Aorta (tissue), 5 donors: ENCODE results near the gene VANGL2. TPM values are rescaled to one million over a fixed set of nuclear protein-coding genes. Genes with fewer than 3 reads are reported as not detected.

Source experiments
- ATAC-seq: fragments of 200-7000 bp; cut with Tn5 transposase; one replicate; pipeline ENCODE4 v1.9.1; 2022; ENCODE audit warnings: moderate library complexity; ENCODE audit not compliant: low FRiP score
- DNase-seq, 2 donors: peaks; one replicate each; pipeline ENCODE4 v3.0.0-alpha.2; 2020
- H3K27ac ChIP-seq, 2 donors: one replicate each; pipeline ENCODE4 v1.5.1; 2013; ENCODE audit warnings: low read length in 2 of 2, mild to moderate bottlenecking in 2 of 2, moderate library complexity in 2 of 2, control low read depth in 1 of 2, inconsistent platforms in 1 of 2, low read depth in 1 of 2
- H3K27me3 ChIP-seq, 2 donors: one replicate each; pipeline ENCODE4 v1.6.1; 2013; ENCODE audit warnings: control low read depth in 1 of 2, low read length in 1 of 2, mild to moderate bottlenecking in 1 of 2, moderate library complexity in 1 of 2; ENCODE audit not compliant: insufficient read depth in 2 of 2, control insufficient read depth in 1 of 2
- H3K36me3 ChIP-seq, 2 donors: one replicate each; pipeline ENCODE4 v1.6.1; 2013; ENCODE audit warnings: control low read depth in 1 of 2, low read length in 1 of 2, mild to moderate bottlenecking in 1 of 2; ENCODE audit not compliant: insufficient read depth in 2 of 2, control insufficient read depth in 1 of 2
- H3K4me1 ChIP-seq, 2 donors: one replicate each; pipeline ENCODE4 v1.6.1; 2013; ENCODE audit warnings: low read length in 2 of 2, control low read depth in 1 of 2, mild to moderate bottlenecking in 1 of 2, moderate library complexity in 1 of 2; ENCODE audit not compliant: insufficient read depth in 2 of 2, control insufficient read depth in 1 of 2
- H3K4me3 ChIP-seq, 2 donors: one replicate each; pipeline ENCODE4 v1.5.1; 2013; ENCODE audit warnings: low read length in 2 of 2, control low read depth in 1 of 2, mild to moderate bottlenecking in 1 of 2
- H3K9me3 ChIP-seq: one replicate; pipeline ENCODE4 v1.6.1; 2013; ENCODE audit warnings: mild to moderate bottlenecking, low read length; ENCODE audit not compliant: control insufficient read depth
- WGBS, 2 donors: extraction: QIAGEN DNeasy Blood & Tissue Kit; methylation state at CpG; one replicate each; pipeline ENCODE4 v1.1.7; 2013; 5-methylcytosine and 5-hydroxymethylcytosine counted together
- intact Hi-C, 2 donors: fragments of 100-400 bp; cut with DNase I; formaldehyde crosslinking; loops; one replicate each; pipeline versions ENCODE4 v1.14.2 to v1.15.0; 2022
- polyA plus RNA-seq, 2 donors: library from polyadenylated mRNA; stranded (reverse); fragments of 200-250 nt; gene quantifications; one replicate each; pipeline ENCODE4 v1.2.3, GENCODE V29; 2013
- total RNA-seq, 2 donors: library from RNA; stranded (reverse); fragmentation: NEBNext Ultra II Directional; extraction: Animal tissue kit (Norgen Biotek cat#: 25700); gene quantifications; one replicate each; pipeline ENCODE4 v1.2.1, GENCODE V29; 2021
- donor health status: healthy with polysubstance abuse.
- donor health status: Bipolar disorder and iron deficiency.
- donor health status: DM: no; HTN: no; CAD: no.
- donor health status: DM: no; HTN: no; CAD: no.
- donor health status: DM: yes; HTN: yes; CAD: no.

The VANGL2 gene
- total and polyA plus RNA-seq, 4 donors, result 0.26 to 4.4 (median 0.92) TPM

DNA sequence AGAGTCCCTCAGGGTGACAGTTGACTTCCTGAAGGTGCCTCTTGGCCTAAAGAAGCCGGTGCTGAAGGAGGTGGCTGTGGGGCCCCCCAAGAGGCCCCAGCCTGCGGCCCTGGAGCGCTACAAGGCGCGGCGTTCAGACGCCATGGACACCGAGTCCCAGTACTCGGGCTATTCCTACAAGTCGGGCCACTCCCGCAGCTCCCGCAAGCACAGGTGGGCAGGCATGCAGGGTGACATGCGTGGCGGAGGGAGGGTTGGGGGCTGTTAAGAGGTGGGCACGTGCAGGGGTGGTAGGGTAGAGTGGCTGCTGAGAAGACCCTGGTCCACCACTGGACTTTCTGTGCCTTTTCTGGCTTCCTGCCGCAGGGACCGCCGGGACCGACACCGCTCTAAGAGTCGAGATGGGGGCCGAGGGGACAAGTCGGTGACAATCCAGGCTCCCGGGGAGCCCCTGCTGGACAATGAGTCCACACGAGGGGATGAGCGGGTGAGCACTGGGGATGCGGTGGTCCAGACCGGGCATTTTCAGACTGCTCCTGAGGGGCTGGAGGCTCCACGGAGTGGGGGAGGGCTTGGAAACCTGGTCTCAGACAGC lies 15.4 kb downstream of the VANGL2 start:
- no peaks in the 10 kb centered on the region for H3K36me3 ChIP-seq
- DNase-seq, result no peak
- no peak for ATAC-seq
- H3K4me1 ChIP-seq, result no peaks in the 10 kb centered on the region
- H3K27ac ChIP-seq, result no peak overlapping the region
- intact Hi-C loops, result no loop called here
- 91% methylated on average over 29 of the region's 29 CpGs for WGBS, 2 donors
- no peaks in the 10 kb centered on the region for H3K9me3 ChIP-seq
- H3K4me3 ChIP-seq, result no peak overlapping the region
- no peaks in the 10 kb centered on the region for H3K27me3 ChIP-seq

DNA sequence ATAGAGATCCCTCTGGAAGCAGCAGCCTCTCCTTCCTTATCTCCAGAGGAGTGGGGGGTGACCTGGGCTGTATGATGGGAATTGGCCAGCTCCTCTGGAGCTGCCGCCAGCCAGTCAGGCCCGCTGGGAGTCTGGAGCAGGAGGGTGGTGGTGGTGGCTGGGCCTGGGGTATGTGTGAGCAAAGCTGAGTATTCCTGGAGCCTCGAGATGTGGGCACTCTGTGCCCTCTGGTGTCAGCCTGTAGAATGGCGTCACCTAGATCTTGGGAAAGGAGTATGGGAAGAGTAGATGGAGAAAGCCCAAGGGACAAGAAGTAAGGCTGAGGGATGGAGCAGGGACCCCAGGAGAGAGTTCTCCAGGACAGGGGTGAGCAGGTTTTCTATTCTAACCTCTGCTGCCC lies 16.0 kb downstream of the VANGL2 start:
- intact Hi-C loops, result no loop called here
- WGBS, 2 donors, result 32 to 38% methylated on average over 4 of the region's 4 CpGs
- no peak for DNase-seq
- no peaks in the 10 kb centered on the region for H3K27me3 ChIP-seq
- no peaks in the 10 kb centered on the region for H3K4me1 ChIP-seq
- H3K9me3 ChIP-seq, result no peaks in the 10 kb centered on the region
- ATAC-seq, result no peak
- no peak overlapping the region for H3K4me3 ChIP-seq
- no peaks in the 10 kb centered on the region for H3K36me3 ChIP-seq
- no peak overlapping the region for H3K27ac ChIP-seq

DNA sequence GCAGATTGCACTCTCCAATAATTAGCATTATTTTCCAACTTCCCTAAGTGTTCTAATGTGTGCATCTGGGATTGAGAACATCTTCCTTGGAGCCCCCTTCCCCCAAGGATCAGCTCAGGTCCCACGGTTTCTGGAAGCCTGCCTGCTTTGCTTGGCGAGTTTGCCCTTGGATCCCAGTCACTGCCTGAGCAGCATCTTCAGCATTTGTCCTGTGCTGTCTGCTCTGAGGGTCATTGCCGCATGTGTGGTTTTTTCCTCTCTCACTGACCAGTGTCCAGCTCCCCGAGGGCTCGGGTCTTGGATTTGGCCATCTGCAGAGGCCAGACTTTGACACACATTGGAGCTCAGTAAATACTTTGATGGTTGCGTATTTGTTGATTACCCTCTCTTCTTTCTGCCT lies 18.1 kb downstream of the VANGL2 start:
- Histone ChIP-seq H3K4me3 (no peak overlapping the region), H3K9me3 (no peaks in the 10 kb centered on the region), H3K27ac (no peak overlapping the region), H3K27me3 (no peaks in the 10 kb centered on the region), H3K4me1 (no peaks in the 10 kb centered on the region), H3K36me3 (no peaks in the 10 kb centered on the region)
- intact Hi-C loops, result no loop called here
- no peak for ATAC-seq
- 81 to 83% methylated on average over 6 of the region's 6 CpGs for WGBS, 2 donors
- no peak for DNase-seq

- no peaks in the 10 kb centered on the region for H3K9me3 ChIP-seq
- H3K27ac ChIP-seq, result no peak overlapping the region
- no peak for ATAC-seq
- intact Hi-C loops, result no loop called here
- WGBS, 2 donors, result 94% methylated on average over 34 of the region's 34 CpGs
- no peaks in the 10 kb centered on the region for H3K27me3 ChIP-seq
- H3K36me3 ChIP-seq, result no peaks in the 10 kb centered on the region
- no peak for DNase-seq
- H3K4me1 ChIP-seq, result no peaks in the 10 kb centered on the region
- no peak overlapping the region for H3K4me3 ChIP-seq
Observed at GRCh38 chr1:160419150-160419837, 18.9 kb downstream of the VANGL2 start.

- Histone ChIP-seq H3K27ac (no peak overlapping the region), H3K36me3 (no peaks in the 10 kb centered on the region), H3K9me3 (no peaks in the 10 kb centered on the region), H3K4me1 (no peaks in the 10 kb centered on the region), H3K27me3 (no peaks in the 10 kb centered on the region), H3K4me3 (no peak overlapping the region)
- intact Hi-C loops, result no loop called here
- ATAC-seq (no peak), DNase-seq (no peak)
- 95% methylated on average over 4 of the region's 4 CpGs for WGBS, 2 donors
Observed at GRCh38 chr1:160419838-160420169, 19.4 kb downstream of the VANGL2 start.

- no peaks in the 10 kb centered on the region for H3K4me1 ChIP-seq
- intact Hi-C loops, result no loop called here
- DNase-seq (no peak), ATAC-seq (no peak)
- no peaks in the 10 kb centered on the region for H3K9me3 ChIP-seq
- WGBS, 2 donors, result 93 to 94% methylated on average over 7 of the region's 7 CpGs
- no peak overlapping the region for H3K4me3 ChIP-seq
- no peaks in the 10 kb centered on the region for H3K36me3 ChIP-seq
- H3K27me3 ChIP-seq, result no peaks in the 10 kb centered on the region
- H3K27ac ChIP-seq, result no peak overlapping the region
Observed at GRCh38 chr1:160420881-160421842, 20.8 kb downstream of the VANGL2 start.

GRCh38 chr1:160421881-160422280 lies 21.5 kb downstream of the VANGL2 start:
- WGBS, 2 donors, result 91 to 93% methylated on average over 5 of the region's 5 CpGs
- Histone ChIP-seq H3K4me1 (no peaks in the 10 kb centered on the region), H3K36me3 (no peaks in the 10 kb centered on the region), H3K4me3 (no peak overlapping the region), H3K27me3 (no peaks in the 10 kb centered on the region), H3K9me3 (no peaks in the 10 kb centered on the region), H3K27ac (no peak overlapping the region)
- intact Hi-C loops, result no loop called here
- DNase-seq, result no peak
- no peak for ATAC-seq

DNA sequence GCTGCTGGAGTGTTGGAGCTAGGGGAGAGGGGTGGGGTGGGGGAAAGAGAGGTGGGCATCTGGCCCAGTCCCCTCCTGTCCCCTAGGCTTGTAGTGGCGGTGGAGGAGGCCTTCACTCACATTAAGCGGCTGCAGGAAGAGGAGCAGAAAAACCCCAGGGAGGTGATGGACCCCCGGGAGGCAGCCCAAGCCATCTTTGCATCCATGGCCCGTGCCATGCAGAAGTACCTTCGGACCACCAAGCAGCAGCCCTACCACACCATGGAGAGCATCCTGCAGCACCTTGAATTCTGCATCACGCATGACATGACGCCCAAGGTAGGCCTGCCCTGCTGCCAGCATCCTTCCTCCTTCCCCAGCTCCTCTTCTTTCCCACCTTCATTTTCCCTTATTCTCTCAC lies 23.6 kb downstream of the VANGL2 start:
- no peak for DNase-seq
- no peak overlapping the region for H3K4me3 ChIP-seq
- no peaks in the 10 kb centered on the region for H3K36me3 ChIP-seq
- 94 to 95% methylated on average over 7 of the region's 7 CpGs for WGBS, 2 donors
- ATAC-seq, result no peak
- H3K27ac ChIP-seq, result no peak overlapping the region
- intact Hi-C loops, result no loop called here
- H3K9me3 ChIP-seq, result no peaks in the 10 kb centered on the region
- H3K4me1 ChIP-seq, result no peaks in the 10 kb centered on the region
- no peaks in the 10 kb centered on the region for H3K27me3 ChIP-seq
